Type B pancreatic cell (in vitro differentiated cells): ENCODE measurements around the gene UBP1. TPM values are rescaled to one million over a fixed set of nuclear protein-coding genes. Genes with fewer than 3 reads are reported as not detected.
A peak's percentile ranks its signal among the peaks of the same experiment; 100 is the strongest.

ENCODE experiments used
- DNase-seq: peaks from one replicate; pipeline ENCODE4 v3.0.0; 2021; ENCODE audit warnings: mixed read lengths; ENCODE audit not compliant: unreplicated experiment; ENCODE audit errors: extremely low spot score
- H3K27ac Mint-ChIP-seq: 2 replicates; pipeline ENCODE4 v1.8.0; 2021; ENCODE audit warnings: mild to moderate bottlenecking, mixed read lengths
- H3K27me3 Mint-ChIP-seq: 2 replicates; pipeline ENCODE4 v1.8.0; 2021; ENCODE audit warnings: mixed read lengths
- H3K36me3 Mint-ChIP-seq: 2 replicates; pipeline ENCODE4 v1.8.0; 2021; ENCODE audit warnings: mixed read lengths
- H3K4me1 Mint-ChIP-seq: one replicate; pipeline ENCODE4 v1.8.0; 2021; ENCODE audit warnings: mixed read lengths; ENCODE audit not compliant: unreplicated experiment
- H3K4me3 Mint-ChIP-seq: 2 replicates; pipeline ENCODE4 v1.8.0; 2021; ENCODE audit warnings: mild to moderate bottlenecking, mixed read lengths
- H3K9me3 Mint-ChIP-seq: 2 replicates; pipeline ENCODE4 v1.8.0; 2021; ENCODE audit warnings: mixed read lengths
- CTCF ChIP-seq: fragments of 200-600 bp; sonication (generic); conservative IDR thresholded peaks from 2 replicates; pipeline ENCODE4 v1.5.0; 2021; ENCODE audit warnings: antibody characterized with exemption, mild to moderate bottlenecking
- total RNA-seq: library from RNA; stranded (reverse); gene quantifications from 2 replicates; pipeline ENCODE4 v1.2.1, GENCODE V29; 2021; ENCODE audit warnings: low replicate concordance

Gene UBP1
- total RNA-seq, 1 donor from 2014 or later, result 68.2 TPM

DNA sequence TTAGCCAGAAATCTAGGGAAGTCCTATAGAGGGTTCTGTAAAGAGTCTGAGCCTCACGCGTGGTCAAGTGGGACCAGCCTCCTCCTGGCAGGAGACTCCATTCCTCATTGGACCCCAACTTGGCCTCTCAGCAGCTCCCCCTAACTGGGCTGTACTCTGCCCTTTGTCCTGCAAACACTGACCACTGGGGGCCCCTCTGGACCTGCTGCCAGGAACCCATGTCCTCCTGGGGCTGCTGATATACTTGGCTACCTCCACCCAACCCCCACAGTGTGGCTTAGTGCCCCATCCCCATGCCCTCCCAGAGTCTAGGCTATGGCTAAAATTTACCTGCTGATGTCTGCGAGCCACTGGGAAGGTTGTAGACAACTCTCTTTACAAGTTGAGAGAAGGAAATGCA is 62.7 kb downstream of the UBP1 start:
- no peak overlapping the region for H3K27ac Mint-ChIP-seq

GRCh38 chr3:33373082-33373437 is 67.1 kb downstream of the UBP1 start:
- TF ChIP-seq CTCF, result no peak
- no peak for DNase-seq
- Mint-ChIP-seq H3K27me3 (no peaks in the 10 kb centered on the region), H3K4me3 (no peak overlapping the region), H3K36me3 (peaks cover 23% of the 10 kb centered on the region), H3K4me1 (peaks cover 10% of the 10 kb centered on the region), H3K27ac (no peak overlapping the region), H3K9me3 (peaks cover 5% of the 10 kb centered on the region)

More for the DNA sequence above, 62.7 kb downstream of the UBP1 start:
- Mint-ChIP-seq H3K4me3 (no peak overlapping the region), H3K4me1 (peaks cover 7% of the 10 kb centered on the region), H3K27me3 (no peaks in the 10 kb centered on the region), H3K9me3 (no peaks in the 10 kb centered on the region), H3K36me3 (peaks cover 14% of the 10 kb centered on the region)
- DNase-seq, result no peak
- TF ChIP-seq CTCF, result no peak

DNA sequence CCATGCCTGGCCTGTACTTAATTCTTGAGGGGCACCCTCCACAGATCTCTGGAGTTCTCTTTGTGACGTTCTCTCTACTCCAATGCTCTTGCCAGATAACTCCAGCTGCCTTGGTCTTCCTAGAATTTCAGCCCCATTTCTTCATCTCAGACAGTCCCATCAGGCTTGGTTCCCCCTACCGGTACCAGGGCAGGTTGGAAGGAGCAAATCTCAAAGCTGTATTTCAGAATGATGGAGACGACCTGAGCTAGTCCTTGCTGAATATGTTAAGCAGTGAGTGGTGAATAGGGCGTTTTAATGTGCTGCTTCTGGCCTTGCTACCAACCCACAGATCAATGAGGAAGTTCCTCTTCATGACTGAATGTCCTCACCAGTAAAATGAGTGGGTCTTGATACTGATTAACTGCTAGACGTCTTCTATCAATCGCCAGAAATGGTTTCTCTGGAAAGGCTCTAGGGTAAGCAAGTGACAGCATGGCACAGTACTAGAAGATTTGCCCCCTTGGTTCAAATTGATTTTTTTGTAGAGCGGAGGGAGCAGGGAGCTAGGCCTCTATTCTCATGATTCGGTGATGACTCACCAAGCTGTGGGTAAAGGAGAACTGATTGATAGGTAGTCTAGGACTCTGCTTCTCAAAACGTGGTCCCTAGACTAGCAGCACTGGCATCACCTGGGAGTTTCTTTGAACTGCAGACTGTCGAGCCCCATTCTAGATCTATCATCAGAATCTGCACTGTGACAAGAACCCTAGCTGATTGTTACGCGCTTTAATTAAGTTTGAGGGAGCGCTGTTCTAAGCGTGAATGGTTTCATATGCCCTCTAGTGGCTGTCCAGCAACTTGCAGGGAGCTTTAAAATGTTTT is 67.8 kb downstream of the UBP1 start:
- peak; percentile 96 for TF ChIP-seq CTCF
- H3K4me3 Mint-ChIP-seq, result no peak overlapping the region
- DNase-seq, result no peak
- peaks cover 10% of the 10 kb centered on the region for H3K4me1 Mint-ChIP-seq
- H3K27ac Mint-ChIP-seq, result no peak overlapping the region
- peaks cover 23% of the 10 kb centered on the region for H3K36me3 Mint-ChIP-seq
- peaks cover 5% of the 10 kb centered on the region for H3K9me3 Mint-ChIP-seq
- no peaks in the 10 kb centered on the region for H3K27me3 Mint-ChIP-seq

DNA sequence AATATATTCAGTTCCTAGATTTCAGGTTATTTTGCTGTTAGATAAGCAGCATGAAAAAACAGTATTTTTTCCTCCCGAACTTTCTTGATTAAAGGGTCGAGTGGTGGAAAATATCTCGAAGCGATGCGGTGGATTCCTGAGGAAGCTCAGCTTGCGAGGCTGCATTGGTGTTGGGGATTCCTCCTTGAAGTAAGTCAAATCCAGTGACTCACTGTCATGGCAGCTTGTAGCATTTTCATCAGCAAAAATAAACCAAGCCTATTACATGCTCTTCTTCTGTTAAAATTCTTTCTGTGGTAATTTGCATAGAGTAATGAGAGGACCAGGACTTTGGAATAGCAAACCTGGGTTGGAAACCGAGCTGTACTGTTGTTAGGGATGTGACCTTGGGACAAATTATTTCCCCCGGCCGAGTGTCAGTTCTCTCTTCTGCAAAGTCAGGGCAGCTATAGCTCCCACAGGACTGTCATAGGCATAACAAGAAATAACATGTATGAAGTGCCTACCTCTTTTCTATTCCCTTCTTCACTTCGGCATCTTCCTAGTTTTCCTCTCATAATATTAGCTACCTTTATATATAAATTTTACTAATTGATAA is 75.6 kb downstream of the UBP1 start:
- H3K27ac Mint-ChIP-seq, result no peak overlapping the region
- no peak for DNase-seq

DNA sequence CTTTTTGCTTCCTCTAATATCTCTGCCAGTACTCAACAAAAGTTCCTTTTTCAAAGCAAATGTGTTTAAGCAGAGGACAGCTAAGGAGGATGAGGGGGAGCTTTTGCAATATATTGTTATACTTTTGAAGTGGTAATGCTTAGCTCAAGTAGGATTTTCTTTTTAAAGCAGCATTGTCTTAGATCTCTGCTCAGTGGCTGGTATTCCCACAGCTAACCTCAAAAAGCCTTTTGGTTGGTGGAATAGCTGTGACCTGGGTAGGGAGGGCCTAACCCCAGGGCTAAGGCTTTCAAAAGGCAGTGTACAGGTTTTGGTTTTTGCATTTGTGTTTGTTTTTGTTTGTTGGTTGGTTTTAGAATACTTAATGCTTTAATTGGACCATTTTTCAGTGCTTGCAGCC is 76.1 kb downstream of the UBP1 start:
- Mint-ChIP-seq H3K27me3 (no peaks in the 10 kb centered on the region), H3K36me3 (peaks cover 10% of the 10 kb centered on the region), H3K4me1 (no peaks in the 10 kb centered on the region), H3K27ac (no peak overlapping the region), H3K4me3 (no peak overlapping the region), H3K9me3 (no peaks in the 10 kb centered on the region)
- TF ChIP-seq CTCF, result no peak
- DNase-seq, result no peak

More for the DNA sequence above, 75.6 kb downstream of the UBP1 start:
- Mint-ChIP-seq H3K27me3 (no peaks in the 10 kb centered on the region), H3K36me3 (peaks cover 10% of the 10 kb centered on the region), H3K4me1 (no peaks in the 10 kb centered on the region), H3K9me3 (no peaks in the 10 kb centered on the region), H3K4me3 (no peak overlapping the region)
- no peak for TF ChIP-seq CTCF
